H1 (cell line): ENCODE measurements around the gene NDUFA5.

Experiments
- CREB1 ChIP-seq: IDR thresholded peaks from 2 replicates; pipeline ENCODE4 v1.6.1; 2012; ENCODE audit warnings: inconsistent platforms
- MAFK ChIP-seq: IDR thresholded peaks from 2 replicates; pipeline ENCODE4 v1.6.1; 2012; ENCODE audit warnings: low read depth, mild to moderate bottlenecking, improper control_type of control experiment, low read length
- POLR2A ChIP-seq, 2 experiments: IDR thresholded peaks; 1 replicate in 1 of 2; 2 replicates in 1 of 2; pipeline ENCODE4 v1.6.1; 2011; ENCODE audit warnings: low read depth in 2 of 2, low read length in 2 of 2, mild to moderate bottlenecking in 2 of 2; ENCODE audit errors: control extremely low read depth in 1 of 2
- POLR2AphosphoS5 ChIP-seq: IDR thresholded peaks from 2 replicates; pipeline ENCODE4 v1.6.1; 2011; ENCODE audit warnings: low read depth, low read length
- TAF1 ChIP-seq: IDR thresholded peaks from 2 replicates; pipeline ENCODE4 v1.6.1; 2011; ENCODE audit warnings: mild to moderate bottlenecking, low read depth, low read length
- TEAD4 ChIP-seq: IDR thresholded peaks from 2 replicates; pipeline ENCODE4 v1.6.1; 2012; ENCODE audit warnings: low read depth, low read length, inconsistent platforms, mixed read lengths
- TF ChIP-seq, protein P1 (sequence below), 3 experiments: IDR thresholded peaks; 1 replicate in 2 of 3; 2 replicates in 1 of 3; pipeline versions ENCODE4 v1.5.1 to v1.6.1; 2011; ENCODE audit warnings: low read length in 3 of 3, mild to moderate bottlenecking in 3 of 3, inconsistent platforms in 2 of 3, low read depth in 1 of 3, moderate library complexity in 1 of 3; ENCODE audit not compliant: insufficient read depth in 1 of 3; ENCODE audit errors: control extremely low read depth in 1 of 3
- TF ChIP-seq, protein P2 (sequence below): IDR thresholded peaks from 2 replicates; pipeline ENCODE4 v1.6.1; 2011; ENCODE audit warnings: low read length, improper control_type of control experiment

DNA sequence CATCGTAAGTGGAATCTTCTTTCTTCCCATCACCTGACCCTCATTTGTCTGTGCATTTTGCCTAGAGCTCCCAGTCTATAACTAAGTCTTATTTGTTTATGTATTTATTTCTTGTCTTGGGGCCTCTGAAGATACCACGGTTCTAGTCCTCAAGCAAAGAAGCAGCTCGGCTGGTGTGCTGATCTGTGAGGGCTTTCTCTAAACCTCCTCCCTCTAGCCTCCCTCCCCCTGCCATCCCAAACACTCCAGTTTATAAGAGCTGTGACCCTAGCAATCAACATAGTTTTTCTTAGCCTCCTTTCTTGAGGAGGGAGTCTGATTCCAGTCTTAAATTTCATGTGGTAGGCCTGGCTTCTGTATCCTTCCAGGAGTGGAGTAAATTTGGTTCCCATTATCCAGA is 15.7 kb upstream of the NDUFA5 start:
- TF ChIP-seq, protein P1, sequence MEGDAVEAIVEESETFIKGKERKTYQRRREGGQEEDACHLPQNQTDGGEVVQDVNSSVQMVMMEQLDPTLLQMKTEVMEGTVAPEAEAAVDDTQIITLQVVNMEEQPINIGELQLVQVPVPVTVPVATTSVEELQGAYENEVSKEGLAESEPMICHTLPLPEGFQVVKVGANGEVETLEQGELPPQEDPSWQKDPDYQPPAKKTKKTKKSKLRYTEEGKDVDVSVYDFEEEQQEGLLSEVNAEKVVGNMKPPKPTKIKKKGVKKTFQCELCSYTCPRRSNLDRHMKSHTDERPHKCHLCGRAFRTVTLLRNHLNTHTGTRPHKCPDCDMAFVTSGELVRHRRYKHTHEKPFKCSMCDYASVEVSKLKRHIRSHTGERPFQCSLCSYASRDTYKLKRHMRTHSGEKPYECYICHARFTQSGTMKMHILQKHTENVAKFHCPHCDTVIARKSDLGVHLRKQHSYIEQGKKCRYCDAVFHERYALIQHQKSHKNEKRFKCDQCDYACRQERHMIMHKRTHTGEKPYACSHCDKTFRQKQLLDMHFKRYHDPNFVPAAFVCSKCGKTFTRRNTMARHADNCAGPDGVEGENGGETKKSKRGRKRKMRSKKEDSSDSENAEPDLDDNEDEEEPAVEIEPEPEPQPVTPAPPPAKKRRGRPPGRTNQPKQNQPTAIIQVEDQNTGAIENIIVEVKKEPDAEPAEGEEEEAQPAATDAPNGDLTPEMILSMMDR (IDR thresholded peaks at IDR 0.05; ENCODE audit: control extremely low read depth in 1 of 3, insufficient read depth in 1 of 3, low read depth in 1 of 3, low read length in 3 of 3): no peak
- TF ChIP-seq CREB1: no peak
- TF ChIP-seq, protein P2, sequence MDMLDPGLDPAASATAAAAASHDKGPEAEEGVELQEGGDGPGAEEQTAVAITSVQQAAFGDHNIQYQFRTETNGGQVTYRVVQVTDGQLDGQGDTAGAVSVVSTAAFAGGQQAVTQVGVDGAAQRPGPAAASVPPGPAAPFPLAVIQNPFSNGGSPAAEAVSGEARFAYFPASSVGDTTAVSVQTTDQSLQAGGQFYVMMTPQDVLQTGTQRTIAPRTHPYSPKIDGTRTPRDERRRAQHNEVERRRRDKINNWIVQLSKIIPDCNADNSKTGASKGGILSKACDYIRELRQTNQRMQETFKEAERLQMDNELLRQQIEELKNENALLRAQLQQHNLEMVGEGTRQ: no peak
- TF ChIP-seq POLR2A (IDR thresholded peaks at IDR 0.05; ENCODE audit: control extremely low read depth in 1 of 2, low read depth in 2 of 2, low read length in 2 of 2): no peak
- TF ChIP-seq POLR2AphosphoS5: no peak
- TF ChIP-seq MAFK: no peak
- TF ChIP-seq TAF1: no peak
- no peak for TF ChIP-seq TEAD4
